B cell (primary cell): ENCODE data around the gene NR6A1. TPM values are rescaled to one million over a fixed set of nuclear protein-coding genes. Genes with fewer than 3 reads are reported as not detected.

Experiments used
- ATAC-seq: fragments of 200-7000 bp; cut with Tn5 transposase; one replicate; pipeline ENCODE4 v1.10.0; 2021; ENCODE audit warnings: low read depth, mild to moderate bottlenecking, moderate number of reproducible peaks, moderate library complexity
- CTCF ChIA-PET: fragments of 350-600 bp; sonication (Branson Sonifier 250); formaldehyde crosslinking; loops from one replicate; lab custom pipeline; 2021; ENCODE audit warnings: antibody characterized with exemption, inconsistent platforms; lab: Charles Lee
- POLR2A ChIA-PET: fragments of 350-600 bp; sonication (Branson Sonifier 250); formaldehyde crosslinking; loops from one replicate; lab custom pipeline; 2021; ENCODE audit warnings: antibody characterized with exemption; lab: Charles Lee
- DNase-seq: peaks from one replicate; pipeline ENCODE4 v3.0.0; 2013
- H2AFZ ChIP-seq: 2 replicates; pipeline ENCODE4 v1.6.1; 2012; ENCODE audit warnings: mild to moderate bottlenecking, low read depth, low read length; ENCODE audit not compliant: insufficient read depth, poor library complexity, severe bottlenecking
- H3K27ac ChIP-seq, 2 donors: 1 replicate in 1 of 2; 2 replicates in 1 of 2; pipeline ENCODE4 v1.5.1; 2012 to 2013; ENCODE audit warnings: low read length in 2 of 2, mild to moderate bottlenecking in 2 of 2, moderate library complexity in 1 of 2
- H3K27me3 ChIP-seq, 4 experiments: fragments of 200-600 bp in 1 of 4; sonication (generic) in 1 of 4; replicated peaks in 1 of 4; 1 replicate in 2 of 4; 2 replicates in 2 of 4; pipeline versions ENCODE4 v1.6.1 to v1.7.0; 2013 to 2016; ENCODE audit warnings: low read length in 3 of 4, mild to moderate bottlenecking in 2 of 4, mixed read lengths in 1 of 4, moderate library complexity in 1 of 4; ENCODE audit not compliant: insufficient read depth in 4 of 4, control insufficient read depth in 3 of 4; ENCODE audit errors: control extremely low read depth in 1 of 4
- H3K36me3 ChIP-seq, 2 experiments: replicated peaks in 1 of 2; 1 replicate in 1 of 2; 2 replicates in 1 of 2; pipeline versions ENCODE4 v1.6.1 to v1.7.1; 2013; ENCODE audit warnings: low read length in 1 of 2; ENCODE audit not compliant: insufficient read depth in 2 of 2, control insufficient read depth in 1 of 2; ENCODE audit errors: control extremely low read depth in 1 of 2, extremely low read depth in 1 of 2
- H3K4me1 ChIP-seq, 2 donors: fragments of 200-600 bp in 1 of 2; sonication (generic) in 1 of 2; 1 replicate in 1 of 2; 2 replicates in 1 of 2; pipeline versions ENCODE4 v1.5.1 to v1.6.1; 2013 to 2017; ENCODE audit warnings: low read length in 2 of 2; ENCODE audit not compliant: control insufficient read depth in 2 of 2, insufficient read depth in 2 of 2
- H3K4me2 ChIP-seq: replicated peaks from 2 replicates; pipeline ENCODE3; 2012; ENCODE audit warnings: mild to moderate bottlenecking, low read depth, low read length; ENCODE audit not compliant: poor library complexity, severe bottlenecking
- H3K4me3 ChIP-seq, 5 experiments: fragments of 200-600 bp in 1 of 5; sonication (generic) in 1 of 5; 1 replicate in 3 of 5; 2 replicates in 2 of 5; pipeline versions ENCODE4 v1.5.1 to v1.7.0; 2011 to 2016; ENCODE audit warnings: low read length in 4 of 5, mild to moderate bottlenecking in 4 of 5, low read depth in 2 of 5, control low read depth in 1 of 5, moderate library complexity in 1 of 5; ENCODE audit not compliant: insufficient read depth in 1 of 5; ENCODE audit errors: control extremely low read depth in 1 of 5, extremely low read depth in 1 of 5
- H3K79me2 ChIP-seq: fragments of 200-600 bp; sonication (generic); one replicate; pipeline ENCODE4 v1.6.0; 2016; ENCODE audit warnings: low read length; ENCODE audit not compliant: control insufficient read depth, insufficient read depth
- H3K9ac ChIP-seq: fragments of 200-600 bp; sonication (generic); 2 replicates; pipeline ENCODE4 v1.6.1; 2017; ENCODE audit warnings: mild to moderate bottlenecking, low read length, moderate library complexity
- H3K9me3 ChIP-seq, 3 donors: one replicate each; pipeline versions ENCODE4 v1.6.1 to v1.7.1; 2013; ENCODE audit warnings: low read length in 2 of 3; ENCODE audit not compliant: control insufficient read depth in 2 of 3, insufficient read depth in 1 of 3; ENCODE audit errors: control extremely low read depth in 1 of 3
- H4K20me1 ChIP-seq: 2 replicates; pipeline ENCODE4 v1.6.0; 2012; ENCODE audit warnings: mild to moderate bottlenecking, low read length; ENCODE audit not compliant: insufficient read depth, control insufficient read depth, poor library complexity, severe bottlenecking
- H3K27ac Mint-ChIP-seq: one replicate; pipeline ENCODE4 v1.8.0; 2021; ENCODE audit warnings: mixed read lengths
- H3K27me3 Mint-ChIP-seq: one replicate; pipeline ENCODE4 v1.8.0; 2021; ENCODE audit warnings: mixed read lengths
- H3K4me1 Mint-ChIP-seq: one replicate; pipeline ENCODE4 v1.8.0; 2021; ENCODE audit warnings: mixed read lengths
- H3K4me3 Mint-ChIP-seq: one replicate; pipeline ENCODE4 v1.8.0; 2021; ENCODE audit warnings: mixed read lengths
- H3K9me3 Mint-ChIP-seq: one replicate; pipeline ENCODE4 v1.8.0; 2022; ENCODE audit warnings: mixed read lengths; ENCODE audit not compliant: insufficient read depth
- CTCF ChIP-seq: fragments of 200-600 bp; IDR thresholded peaks from one replicate; pipeline ENCODE4 v1.8.0; 2022; ENCODE audit warnings: antibody characterized with exemption, mild to moderate bottlenecking
- EZH2 ChIP-seq: IDR thresholded peaks from 2 replicates; pipeline ENCODE4 v1.6.1; 2012; ENCODE audit warnings: borderline replicate concordance, low read depth, mild to moderate bottlenecking, moderate library complexity, low read length; ENCODE audit not compliant: insufficient read depth, poor library complexity, severe bottlenecking
- WGBS: methylation state at CpG from one replicate; pipeline ENCODE4 v1.1.5; 2013; ENCODE audit warnings: missing lambda C conversion rate; ENCODE audit not compliant: insufficient coverage; 5-methylcytosine and 5-hydroxymethylcytosine counted together
- intact Hi-C: fragments of 100-400 bp; cut with micrococcal nuclease; formaldehyde crosslinking; loops from one replicate; pipeline ENCODE4 v1.10.0; 2022
- polyA plus RNA-seq: library from polyadenylated mRNA; depleted of rRNA; stranded (reverse); fragments of >200 nt; gene quantifications from 2 replicates; pipeline ENCODE4 v1.2.3, GENCODE V29; 2012
- total RNA-seq, 2 donors: library from RNA; stranded (reverse); fragments of 120-200 nt in 1 of 2; gene quantifications; 1 replicate in 1 of 2; 2 replicates in 1 of 2; pipeline versions ENCODE4 v1.2.3 to v1.2.4, GENCODE V29; 2013 to 2022

NR6A1 gene
- total and polyA plus RNA-seq, 2 donors (not counting 1 experiment from before 2014, with no cell fraction given) = 0.09 to 0.67 TPM

GRCh38 chr9:124780060-124780756, 9.1 kb upstream of the NR6A1 start:
- H3K27ac Mint-ChIP-seq = no peak overlapping the region
- Histone ChIP-seq H3K27me3 (peaks cover 0 to 23% (median 15%) of the 10 kb centered on the region in 4 experiments), H3K27ac (no peak overlapping the region), H3K9me3 (peaks cover 0 to 9% (median 0%) of the 10 kb centered on the region in 3 donors), H2AFZ (no peak overlapping the region), H3K36me3 (no peaks in the 10 kb centered on the region), H4K20me1 (no peaks in the 10 kb centered on the region), H3K9ac (no peak overlapping the region), H3K79me2 (no peaks in the 10 kb centered on the region), H3K4me3 (no peak overlapping the region), H3K4me1 (peaks cover 14 to 17% of the 10 kb centered on the region in 2 donors), H3K4me2 (no peak overlapping the region)
- peaks cover 15% of the 10 kb centered on the region for H3K4me1 Mint-ChIP-seq
- H3K27me3 Mint-ChIP-seq = peaks cover 10% of the 10 kb centered on the region
- H3K9me3 Mint-ChIP-seq = no peaks in the 10 kb centered on the region
- WGBS = 95% methylated on average over 12 of the region's 14 CpGs
- DNase-seq = no peak
- CTCF ChIA-PET = interaction anchor here (1.0 to 12.0 kb wide), 2 partner anchors 72 to 361 kb away, joined by 3 to 345 read pairs; partner anchors contain the start of gene WDR38
- no peak overlapping the region for H3K4me3 Mint-ChIP-seq
- POLR2A ChIA-PET = interaction anchor here (0.6 kb wide), 1 partner anchor 11 kb away, joined by 3 read pairs; no protein-coding TSS in a partner anchor
- ATAC-seq = no peak
- intact Hi-C loops = no loop called here
- TF ChIP-seq CTCF = no peak
- TF ChIP-seq EZH2 = no peak
